SW 1271 (cell line): ENCODE measurements around the gene LCE5A.
"Not testable (repeated sequence)": the region's sequence is repeated elsewhere in the genome, so short reads cannot be mapped to it uniquely, and the experiment has no call there.

Source experiments
- DNase-seq, 2 experiments: peaks; one replicate each; lab custom pipeline; 2025; lab: John Stamatoyannopoulos, UW

LCE5A gene

GRCh38 chr1:152516082-152516481 is 5.5 kb downstream of the LCE5A start:
- DNase-seq: no peak

- peak in 1 of 2 experiments; percentile 6 for DNase-seq
These were observed 6.7 kb downstream of the LCE5A start for GRCh38 chr1:152517237-152517811.

- DNase-seq: no peak
These were observed 9.2 kb downstream of the LCE5A start for GRCh38 chr1:152519851-152520250.

- DNase-seq: no peak
These were observed 10.0 kb downstream of the LCE5A start for GRCh38 chr1:152520561-152521090.

GRCh38 chr1:152525080-152525641 is 14.6 kb downstream of the LCE5A start:
- no peak for DNase-seq

- peak in 1 of 2 experiments; percentile 38 for DNase-seq
These were observed 22.8 kb downstream of the LCE5A start for GRCh38 chr1:152533327-152533938.

GRCh38 chr1:152535774-152536173 is 25.2 kb downstream of the LCE5A start:
- no peak for DNase-seq

- no peak for DNase-seq
These were observed 26.9 kb downstream of the LCE5A start for GRCh38 chr1:152537496-152537895.

GRCh38 chr1:152539901-152540300 is 29.3 kb downstream of the LCE5A start:
- no peak for DNase-seq

GRCh38 chr1:152543820-152544219 is 33.2 kb downstream of the LCE5A start:
- DNase-seq: no peak

- DNase-seq: no peak
These were observed 36.1 kb downstream of the LCE5A start for GRCh38 chr1:152546704-152547103.

GRCh38 chr1:152548358-152548757 is 37.8 kb downstream of the LCE5A start:
- not testable (repeated sequence) for DNase-seq
